Measurements from ENCODE around the gene GLT8D1.

GRCh38 chr3:52694528-52695189 lies 10.9 kb downstream of the GLT8D1 start:
- TF ChIP-seq CTCF (IDR thresholded peaks at IDR 0.05) (no peak), POLR2A (IDR thresholded peaks at IDR 0.05) (no peak)
